HepG2 (cell line): ENCODE data around the gene CREM. TPM values are rescaled to one million over a fixed set of nuclear protein-coding genes. Genes with fewer than 3 reads are reported as not detected.

ENCODE experiments used
- ATAC-seq: fragments of 200-7000 bp; cut with Tn5 transposase; 3 replicates; pipeline ENCODE4 v1.9.1; 2020; ENCODE audit warnings: mild to moderate bottlenecking, moderate library complexity
- BruUV-seq: library from RNA; stranded (reverse); fragments of 400-500 nt; replicated peaks from 2 replicates; lab custom pipeline; 2021; lab: Mats Ljungman, UMichigan
- CTCF ChIA-PET: fragments of 300-600 bp; formaldehyde crosslinking; extraction: SDS; loops from one replicate; lab custom pipeline; 2021; ENCODE audit warnings: low total read pairs, inconsistent platforms, low intra/inter-chr PET ratio; lab: Yijun Ruan, JAX
- POLR2A ChIA-PET: fragments of 350-600 bp; sonication (Branson Sonifier 250); formaldehyde crosslinking; loops from one replicate; lab custom pipeline; 2020; ENCODE audit warnings: antibody characterized with exemption, inconsistent platforms; lab: Yijun Ruan, JAX
- DNase-seq: peaks from one replicate; pipeline ENCODE4 v3.0.0-alpha.2; 2015; ENCODE audit warnings: low spot score
- FAIRE-seq: peaks from 3 replicates; lab custom pipeline; 2011; peaks lifted over from hg19 to GRCh38; lab: Jason Lieb, UNC
- H2AFZ ChIP-seq: one replicate; pipeline ENCODE4 v1.6.1; 2011; ENCODE audit warnings: low read length, inconsistent platforms
- H3K27ac ChIP-seq: fragments of 300-600 bp; 3 replicates; pipeline ENCODE4 v1.8.0; 2011; ENCODE audit warnings: mixed run types, mild to moderate bottlenecking, mixed read lengths, low read length, inconsistent platforms; ENCODE audit not compliant: insufficient read depth; ENCODE audit errors: extremely low read length
- H3K27me3 ChIP-seq, 2 experiments: fragments of 200-600 bp in 1 of 2; 2 replicates in 1 of 2; 3 replicates in 1 of 2; pipeline versions ENCODE4 v1.6.0 to v1.8.0; 2011; ENCODE audit warnings: low read length in 2 of 2, mild to moderate bottlenecking in 2 of 2, moderate library complexity in 2 of 2, inconsistent platforms in 1 of 2; ENCODE audit not compliant: insufficient read depth in 2 of 2, control insufficient read depth in 1 of 2
- H3K36me3 ChIP-seq, 2 experiments: fragments of 200-600 bp in 1 of 2; replicated peaks in 1 of 2; 2 replicates in 1 of 2; 3 replicates in 1 of 2; pipeline versions ENCODE4 v1.5.1 to v1.8.0; 2011; ENCODE audit warnings: low read length in 2 of 2, inconsistent platforms in 1 of 2; ENCODE audit not compliant: insufficient read depth in 2 of 2, control insufficient read depth in 1 of 2
- H3K4me1 ChIP-seq: 2 replicates; pipeline ENCODE4 v1.5.1; 2012; ENCODE audit warnings: low read length, inconsistent platforms; ENCODE audit not compliant: insufficient read depth
- H3K4me2 ChIP-seq: 2 replicates; pipeline ENCODE4 v1.6.0; 2011; ENCODE audit warnings: low read depth, low read length, inconsistent platforms
- H3K4me3 ChIP-seq, 3 experiments: fragments of 200-600 bp in 1 of 3; sonication (generic), shearing (Covaris generic) in 1 of 3; replicated peaks in 1 of 3; 2 replicates each; pipeline ENCODE4 v1.5.1; 2011 to 2016; ENCODE audit warnings: low read length in 3 of 3, inconsistent platforms in 2 of 3, low read depth in 2 of 3, mild to moderate bottlenecking in 2 of 3, control low read depth in 1 of 3, mixed read lengths in 1 of 3; ENCODE audit not compliant: insufficient read depth in 1 of 3
- H3K79me2 ChIP-seq: one replicate; pipeline ENCODE4 v1.6.1; 2011; ENCODE audit warnings: low read length, inconsistent platforms; ENCODE audit not compliant: insufficient read depth
- H3K9ac ChIP-seq: 2 replicates; pipeline ENCODE4 v1.6.0; 2011; ENCODE audit warnings: mild to moderate bottlenecking, low read depth, low read length, inconsistent platforms; ENCODE audit not compliant: insufficient read depth
- H3K9me3 ChIP-seq: 2 replicates; pipeline ENCODE4 v1.5.1; 2012; ENCODE audit warnings: mild to moderate bottlenecking, low read length
- H4K20me1 ChIP-seq: 2 replicates; pipeline ENCODE4 v1.6.0; 2011; ENCODE audit warnings: inconsistent platforms, mild to moderate bottlenecking, low read length, moderate library complexity; ENCODE audit not compliant: insufficient read depth
- ATRX ChIP-seq: sonication (generic); formaldehyde crosslinking; IDR thresholded peaks from 2 replicates; pipeline ENCODE4 v1.4.0; 2020; ENCODE audit warnings: missing genetic modification reagents, borderline replicate concordance
- FOXK2 ChIP-seq: fragments of 450-650 bp; IDR thresholded peaks from 2 replicates; pipeline ENCODE4 v1.6.1; 2016
- GABPB1 ChIP-seq: IDR thresholded peaks from 2 replicates; pipeline ENCODE4 v1.6.1; 2016; ENCODE audit warnings: mild to moderate bottlenecking, missing genetic modification reagents, moderate library complexity, missing compliant biosample characterization
- GMEB1 ChIP-seq: sonication (generic); formaldehyde crosslinking; IDR thresholded peaks from 2 replicates; pipeline ENCODE4 v1.5.1; 2020; ENCODE audit warnings: missing genetic modification reagents, mild to moderate bottlenecking, borderline replicate concordance
- LRRFIP1 ChIP-seq: sonication (generic); formaldehyde crosslinking; conservative IDR thresholded peaks from 2 replicates; pipeline ENCODE4 v1.4.0; 2020; ENCODE audit warnings: missing genetic modification reagents
- MAX ChIP-seq: IDR thresholded peaks from 2 replicates; pipeline ENCODE4 v1.6.1; 2012; ENCODE audit warnings: inconsistent platforms
- NONO ChIP-seq, 2 experiments: fragments of 450-650 bp in 1 of 2; sonication (generic) in 1 of 2; formaldehyde crosslinking in 1 of 2; IDR thresholded peaks in 1 of 2; conservative IDR thresholded peaks in 1 of 2; 2 replicates each; pipeline versions ENCODE4 v1.6.1 to v1.8.0; 2017 to 2022; ENCODE audit warnings: mild to moderate bottlenecking in 1 of 2, missing genetic modification reagents in 1 of 2, moderate library complexity in 1 of 2
- SALL1 ChIP-seq: sonication (generic); formaldehyde crosslinking; IDR thresholded peaks from 2 replicates; pipeline ENCODE4 v1.8.0; 2022; ENCODE audit warnings: mild to moderate bottlenecking, missing genetic modification reagents
- SATB2 ChIP-seq: sonication (generic); formaldehyde crosslinking; IDR thresholded peaks from 2 replicates; pipeline ENCODE4 v1.5.0; 2020; ENCODE audit warnings: missing genetic modification reagents
- ZBTB34 ChIP-seq: sonication (generic); formaldehyde crosslinking; IDR thresholded peaks from 2 replicates; pipeline ENCODE4 v1.8.0; 2022; ENCODE audit warnings: mild to moderate bottlenecking, missing genetic modification reagents
- ZNF546 ChIP-seq: sonication (generic); formaldehyde crosslinking; conservative IDR thresholded peaks from 2 replicates; pipeline ENCODE4 v1.8.1; 2023; ENCODE audit warnings: mild to moderate bottlenecking, missing genetic modification reagents
- ZNF570 ChIP-seq: sonication (generic); formaldehyde crosslinking; IDR thresholded peaks from 2 replicates; pipeline ENCODE4 v1.4.0; 2020; ENCODE audit warnings: mild to moderate bottlenecking, missing genetic modification reagents, borderline replicate concordance
- ZNF703 ChIP-seq: sonication (generic); formaldehyde crosslinking; IDR thresholded peaks from 2 replicates; pipeline ENCODE4 v1.5.1; 2020; ENCODE audit warnings: missing genetic modification reagents, mild to moderate bottlenecking, moderate library complexity, borderline replicate concordance
- ZNF740 ChIP-seq: sonication (generic); formaldehyde crosslinking; IDR thresholded peaks from 2 replicates; pipeline ENCODE4 v1.4.0; 2020; ENCODE audit warnings: missing genetic modification reagents
- WGBS: methylation state at CpG from one replicate; pipeline ENCODE4 v1.1.6; 2017; ENCODE audit warnings: low lambda C conversion rate; 5-methylcytosine and 5-hydroxymethylcytosine counted together
- in situ Hi-C: cut with HindIII; loops from 2 replicates; pipeline ENCODE4 v1.10.0; 2017; ENCODE audit warnings: low pct_unique_long_range_greater_than_20kb; ENCODE audit not compliant: extremely low pct_ligation_motif_present
- intact Hi-C: fragments of 100-400 bp; cut with micrococcal nuclease; formaldehyde crosslinking; loops from one replicate; pipeline ENCODE4 v1.10.0; 2022; ENCODE audit not compliant: unreplicated experiment
- polyA plus RNA-seq, 8 experiments: library from polyadenylated mRNA; depleted of rRNA in 3 of 8; stranded (reverse) in 7 of 8; unstranded in 1 of 8; fragments of >200 nt; fragmentation: Illumina TruSeq in 4 of 8; extraction: Trizol in 4 of 8; gene quantifications; 2 replicates each; pipeline versions ENCODE4 v1.2.1 to v1.2.3, GENCODE V29; 2011 to 2016; ENCODE audit warnings: low read depth in 4 of 8, missing spikeins in 1 of 8, mixed read lengths in 1 of 8; ENCODE audit not compliant: insufficient read depth in 1 of 8
- total RNA-seq, 5 experiments: library from RNA; depleted of rRNA; stranded (reverse); fragments of >200 nt; fragmentation: Illumina TruSeq; extraction: Trizol; gene quantifications; 2 replicates each; pipeline ENCODE4 v1.2.3, GENCODE V29; 2016; ENCODE audit warnings: low read depth in 1 of 5

Gene CREM
- total and polyA plus RNA-seq, 2 of the 13 experiments (the other 11 are each of a cell fraction or from before 2014, with no cell fraction given), result 21.3 to 25.4 TPM

GRCh38 chr10:35259769-35260397, 133.2 kb downstream of the CREM start:
- no peak overlapping the region for H3K4me2 ChIP-seq
- no peak overlapping the region for H2AFZ ChIP-seq
- BruUV-seq, result no TSS peak
- peaks cover 2% of the 10 kb centered on the region for H3K4me1 ChIP-seq
- no peaks in the 10 kb centered on the region for H3K27me3 ChIP-seq
- CTCF ChIA-PET, result no interaction called here
- FAIRE-seq (no peak), ATAC-seq (peak; percentile 38), DNase-seq (peak; percentile 14)
- intact Hi-C loops, result no loop called here
- H3K4me3 ChIP-seq, result no peak overlapping the region
- POLR2A ChIA-PET, result no interaction called here
- in situ Hi-C loops, result no loop called here
- H3K36me3 ChIP-seq, result no peaks in the 10 kb centered on the region
- H3K79me2 ChIP-seq, result no peaks in the 10 kb centered on the region
- 8% methylated on average over 3 of the region's 3 CpGs for WGBS
- no peak overlapping the region for H3K27ac ChIP-seq
- no peaks in the 10 kb centered on the region for H4K20me1 ChIP-seq
- peaks cover 6% of the 10 kb centered on the region; the same call in 1 of the 2 replicates for H3K9me3 ChIP-seq
- no peak for TF ChIP-seq SALL1
- TF ChIP-seq ZNF546 (CRISPR knock-in tag), result no peak
- TF ChIP-seq ZNF703 (CRISPR knock-in tag), result no peak
- no peak for TF ChIP-seq ZBTB34
- no peak for TF ChIP-seq GMEB1 (CRISPR knock-in tag)
- no peak for TF ChIP-seq ZNF570 (CRISPR knock-in tag)
- no peak for TF ChIP-seq SATB2 (CRISPR knock-in tag)
- TF ChIP-seq ATRX (CRISPR knock-in tag), result no peak
- no peak for TF ChIP-seq FOXK2
- no peak for TF ChIP-seq GABPB1 (CRISPR knock-in tag)
- no peak for TF ChIP-seq LRRFIP1 (CRISPR knock-in tag)
- TF ChIP-seq NONO (IDR thresholded peaks at IDR 0.05), result no peak
- no peak for TF ChIP-seq NONO (CRISPR knock-in tag; conservative IDR thresholded peaks at IDR 0.05)
- no peak for TF ChIP-seq ZNF740 (CRISPR knock-in tag)
- no peak for TF ChIP-seq MAX
- H3K9ac ChIP-seq, result no peak overlapping the region
